Caco-2 (cell line): ENCODE data around the gene SARS1. TPM values are rescaled to one million over a fixed set of nuclear protein-coding genes. Genes with fewer than 3 reads are reported as not detected.

Experiments used
- BruUV-seq: library from RNA; stranded (reverse); fragments of 400-500 nt; replicated peaks from 2 replicates; lab custom pipeline; 2021; lab: Mats Ljungman, UMichigan
- CTCF ChIA-PET: fragments of 300-600 bp; sonication (Branson Sonifier 250); formaldehyde crosslinking; loops from one replicate; lab custom pipeline; 2022; ENCODE audit warnings: antibody characterized with exemption; lab: Charles Lee
- POLR2A ChIA-PET: fragments of 300-600 bp; sonication (Branson Sonifier 250); formaldehyde crosslinking; loops from one replicate; lab custom pipeline; 2022; ENCODE audit warnings: antibody characterized with exemption; lab: Charles Lee
- DNase-seq, 2 experiments: peaks; one replicate each; pipeline versions ENCODE4 v3.0.0 to v3.0.0-alpha.2; 2020 to 2022
- H3K27me3 ChIP-seq: replicated peaks from 2 replicates; pipeline ENCODE4 v1.6.0; 2011; ENCODE audit warnings: low read length; ENCODE audit not compliant: control insufficient read depth, insufficient read depth
- H3K36me3 ChIP-seq: 2 replicates; pipeline ENCODE4 v1.5.1; 2011; ENCODE audit warnings: low read length; ENCODE audit not compliant: control insufficient read depth, insufficient read depth
- H3K4me1 ChIP-seq: fragments of 250-450 bp; sonication (Bioruptor Pico); 2 replicates; pipeline ENCODE4 v1.5.1; 2020; ENCODE audit warnings: mild to moderate bottlenecking
- H3K4me3 ChIP-seq: 2 replicates; pipeline ENCODE4 v1.5.1; 2011; ENCODE audit warnings: low read depth, mild to moderate bottlenecking, control low read depth, low read length
- H3K9me3 ChIP-seq: fragments of 250-450 bp; sonication (Bioruptor Pico); 2 replicates; pipeline ENCODE4 v1.5.1; 2020; ENCODE audit warnings: mild to moderate bottlenecking, moderate library complexity
- H3K27ac Mint-ChIP-seq: one replicate; pipeline ENCODE4 v1.8.0; 2022; ENCODE audit warnings: mixed read lengths; ENCODE audit not compliant: unreplicated experiment
- H3K27me3 Mint-ChIP-seq: one replicate; pipeline ENCODE4 v1.8.0; 2022; ENCODE audit warnings: mixed read lengths; ENCODE audit not compliant: insufficient read depth, unreplicated experiment
- H3K36me3 Mint-ChIP-seq: one replicate; pipeline ENCODE4 v1.8.0; 2022; ENCODE audit warnings: mild to moderate bottlenecking, mixed read lengths; ENCODE audit not compliant: insufficient read depth, unreplicated experiment
- H3K4me1 Mint-ChIP-seq: one replicate; pipeline ENCODE4 v1.8.0; 2022; ENCODE audit warnings: low read depth, mixed read lengths; ENCODE audit not compliant: unreplicated experiment
- H3K4me3 Mint-ChIP-seq: one replicate; pipeline ENCODE4 v1.8.0; 2022; ENCODE audit warnings: mild to moderate bottlenecking, moderate library complexity, mixed read lengths; ENCODE audit not compliant: unreplicated experiment
- H3K9me3 Mint-ChIP-seq: one replicate; pipeline ENCODE4 v1.8.0; 2022; ENCODE audit warnings: mixed read lengths; ENCODE audit not compliant: unreplicated experiment
- intact Hi-C: fragments of 100-400 bp; cut with micrococcal nuclease; formaldehyde crosslinking; loops from one replicate; pipeline ENCODE4 v1.10.0; 2022; ENCODE audit not compliant: unreplicated experiment
- total RNA-seq: library from RNA; stranded (reverse); gene quantifications from 2 replicates; pipeline ENCODE4 v1.2.3, GENCODE V29; 2022
- TF ChIP-seq, protein P1 (sequence below), 2 experiments: fragments of 200-600 bp in 1 of 2; IDR thresholded peaks; 1 replicate in 1 of 2; 2 replicates in 1 of 2; pipeline versions ENCODE4 v1.5.1 to v1.8.0; 2011 to 2022; ENCODE audit warnings: antibody characterized with exemption in 1 of 2, control low read depth in 1 of 2, inconsistent platforms in 1 of 2, low read depth in 1 of 2, low read length in 1 of 2, mild to moderate bottlenecking in 1 of 2, moderate library complexity in 1 of 2; ENCODE audit not compliant: insufficient read depth in 1 of 2, severe bottlenecking in 1 of 2, unreplicated experiment in 1 of 2

The SARS1 gene
- total RNA-seq, 1 experiment from 2014 or later = 225 TPM

GRCh38 chr1:109274533-109275476 is 61.1 kb downstream of the SARS1 start:
- H3K9me3 Mint-ChIP-seq = no peaks in the 10 kb centered on the region
- intact Hi-C loops = loop anchor here (1.0 kb wide), 2 partner anchors 8 to 12 kb away; partner anchors contain the start of gene PSRC1
- ChIA-PET POLR2A (no interaction called here), CTCF (no interaction called here)
- peak overlapping the region; percentile 63 for H3K4me3 Mint-ChIP-seq
- TF ChIP-seq, protein P1, sequence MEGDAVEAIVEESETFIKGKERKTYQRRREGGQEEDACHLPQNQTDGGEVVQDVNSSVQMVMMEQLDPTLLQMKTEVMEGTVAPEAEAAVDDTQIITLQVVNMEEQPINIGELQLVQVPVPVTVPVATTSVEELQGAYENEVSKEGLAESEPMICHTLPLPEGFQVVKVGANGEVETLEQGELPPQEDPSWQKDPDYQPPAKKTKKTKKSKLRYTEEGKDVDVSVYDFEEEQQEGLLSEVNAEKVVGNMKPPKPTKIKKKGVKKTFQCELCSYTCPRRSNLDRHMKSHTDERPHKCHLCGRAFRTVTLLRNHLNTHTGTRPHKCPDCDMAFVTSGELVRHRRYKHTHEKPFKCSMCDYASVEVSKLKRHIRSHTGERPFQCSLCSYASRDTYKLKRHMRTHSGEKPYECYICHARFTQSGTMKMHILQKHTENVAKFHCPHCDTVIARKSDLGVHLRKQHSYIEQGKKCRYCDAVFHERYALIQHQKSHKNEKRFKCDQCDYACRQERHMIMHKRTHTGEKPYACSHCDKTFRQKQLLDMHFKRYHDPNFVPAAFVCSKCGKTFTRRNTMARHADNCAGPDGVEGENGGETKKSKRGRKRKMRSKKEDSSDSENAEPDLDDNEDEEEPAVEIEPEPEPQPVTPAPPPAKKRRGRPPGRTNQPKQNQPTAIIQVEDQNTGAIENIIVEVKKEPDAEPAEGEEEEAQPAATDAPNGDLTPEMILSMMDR (IDR thresholded peaks at IDR 0.05; ENCODE audit: insufficient read depth in 1 of 2, low read depth in 1 of 2, low read length in 1 of 2, severe bottlenecking in 1 of 2, unreplicated experiment in 1 of 2) = no peak
- peak overlapping the region; percentile 31 for H3K27ac Mint-ChIP-seq
- Histone ChIP-seq H3K36me3 (no peaks in the 10 kb centered on the region), H3K4me1 (peaks cover 45% of the 10 kb centered on the region), H3K27me3 (no peaks in the 10 kb centered on the region), H3K4me3 (peak overlapping the region; percentile 22), H3K9me3 (no peaks in the 10 kb centered on the region)
- BruUV-seq = no TSS peak
- peaks cover 15% of the 10 kb centered on the region for H3K4me1 Mint-ChIP-seq
- H3K36me3 Mint-ChIP-seq = peaks cover 8% of the 10 kb centered on the region
- DNase-seq = peak; percentile 83 to 87
- no peaks in the 10 kb centered on the region for H3K27me3 Mint-ChIP-seq

DNA sequence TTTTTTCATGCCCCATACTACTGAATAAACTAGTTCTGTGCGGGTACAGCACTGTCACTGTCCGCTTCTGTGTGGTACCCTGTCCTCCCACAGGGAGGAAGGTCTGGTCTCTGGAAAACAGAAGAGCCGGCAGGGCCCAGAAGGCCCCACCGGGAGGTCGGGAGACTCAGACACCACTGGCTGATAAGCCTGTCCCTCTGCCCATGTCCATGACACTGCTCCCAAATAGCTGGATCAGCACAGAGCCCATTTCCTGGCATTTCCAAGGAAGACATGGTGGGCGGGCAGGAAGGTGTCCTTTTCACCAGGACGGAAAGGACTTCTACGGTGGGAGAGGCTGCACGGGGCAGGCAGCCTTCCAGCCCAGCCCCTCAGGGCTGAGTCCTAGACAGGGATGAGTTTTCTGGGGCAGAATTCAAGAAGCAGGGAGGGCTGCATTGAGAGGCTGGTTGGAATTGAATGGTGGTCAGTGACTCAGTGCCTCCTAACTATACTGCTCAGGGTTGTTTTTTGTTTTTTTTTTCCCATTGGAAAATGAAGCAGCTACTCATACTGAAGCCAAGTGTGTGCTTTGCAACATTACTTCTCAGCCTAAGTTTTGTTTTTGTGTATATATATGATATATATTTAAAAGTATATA is 62.1 kb downstream of the SARS1 start:
- Histone ChIP-seq H3K4me1 (peaks cover 45% of the 10 kb centered on the region), H3K27me3 (no peaks in the 10 kb centered on the region), H3K4me3 (peak overlapping the region; percentile 22), H3K36me3 (no peaks in the 10 kb centered on the region), H3K9me3 (no peaks in the 10 kb centered on the region)
- peaks cover 8% of the 10 kb centered on the region for H3K36me3 Mint-ChIP-seq
- peak overlapping the region; percentile 31 for H3K27ac Mint-ChIP-seq
- ChIA-PET POLR2A (no interaction called here), CTCF (no interaction called here)
- H3K27me3 Mint-ChIP-seq = no peaks in the 10 kb centered on the region
- BruUV-seq = TSS peak; percentile 44
- peak in 1 of 2 experiments; percentile 16 for DNase-seq
- H3K9me3 Mint-ChIP-seq = no peaks in the 10 kb centered on the region
- peaks cover 15% of the 10 kb centered on the region for H3K4me1 Mint-ChIP-seq
- TF ChIP-seq, protein P1 (IDR thresholded peaks at IDR 0.05; ENCODE audit: insufficient read depth in 1 of 2, low read depth in 1 of 2, low read length in 1 of 2, severe bottlenecking in 1 of 2, unreplicated experiment in 1 of 2) = no peak
- intact Hi-C loops = loop anchor here (1.0 kb wide), 1 partner anchor 13 kb away; no protein-coding TSS in a partner anchor
- H3K4me3 Mint-ChIP-seq = peak overlapping the region; percentile 63
